Right lobe of liver (tissue), 6 donors: ENCODE measurements around the gene OPA3. TPM values are rescaled to one million over a fixed set of nuclear protein-coding genes. Genes with fewer than 3 reads are reported as not detected.

ENCODE experiments used
- ATAC-seq, 4 donors: fragments of 200-7000 bp; cut with Tn5 transposase; one replicate each; pipeline ENCODE4 v1.9.1; 2020; ENCODE audit warnings: mild to moderate bottlenecking in 4 of 4, moderate library complexity in 4 of 4
- DNase-seq, 3 donors: peaks; one replicate each; pipeline ENCODE4 v3.0.0-alpha.2; 2020
- H3K27ac ChIP-seq, 3 donors: fragments of 200-600 bp; one replicate each; pipeline ENCODE4 v1.8.0; 2022
- H3K27me3 ChIP-seq, 2 donors: fragments of 200-600 bp; one replicate each; pipeline ENCODE4 v1.8.0; 2022
- H3K36me3 ChIP-seq, 4 donors: fragments of 200-600 bp; sonication (generic) in 1 of 4; one replicate each; pipeline versions ENCODE4 v1.5.1 to v1.8.0; 2017 to 2022; ENCODE audit warnings: control low read depth in 1 of 4
- H3K4me1 ChIP-seq, 4 donors: fragments of 200-600 bp; sonication (generic) in 1 of 4; one replicate each; pipeline versions ENCODE4 v1.5.1 to v1.8.0; 2017 to 2022; ENCODE audit warnings: control low read depth in 1 of 4
- H3K4me3 ChIP-seq, 3 donors: fragments of 200-600 bp; one replicate each; pipeline ENCODE4 v1.8.0; 2022
- H3K9me3 ChIP-seq, 4 donors: fragments of 200-600 bp; sonication (generic) in 1 of 4; one replicate each; pipeline versions ENCODE4 v1.5.1 to v1.8.0; 2017 to 2022; ENCODE audit warnings: control low read depth in 1 of 4
- POLR2A ChIP-seq: fragments of 450-650 bp; IDR thresholded peaks from one replicate; pipeline ENCODE4 v1.6.1; 2017; ENCODE audit warnings: antibody characterized with exemption, mild to moderate bottlenecking
- WGBS: methylation state at CpG from one replicate; pipeline ENCODE4 v1.1.6; 2018; ENCODE audit warnings: low coverage, low lambda C conversion rate; ENCODE audit not compliant: insufficient coverage; ENCODE audit errors: missing lambda C conversion rate; 5-methylcytosine and 5-hydroxymethylcytosine counted together
- intact Hi-C, 2 donors: fragments of 100-400 bp; cut with DNase I; formaldehyde crosslinking; loops; one replicate each; pipeline versions ENCODE4 v1.11.2 to v1.14.1; 2022
- total RNA-seq, 6 experiments: library from RNA; depleted of rRNA in 2 of 6; stranded (reverse); fragments of >200 nt in 2 of 6; fragmentation: NEBNext Ultra II Directional in 3 of 6; extraction: Animal tissue kit (Norgen Biotek cat#: 25700) in 3 of 6; gene quantifications; one replicate each; pipeline versions ENCODE4 v1.1.0 to v1.2.4, GENCODE V29; 2016 to 2023
- TF ChIP-seq, protein P1 (sequence below), 4 donors: fragments of 200-600 bp in 3 of 4; fragments of 450-650 bp in 1 of 4; IDR thresholded peaks; one replicate each; pipeline versions ENCODE4 v1.5.1 to v1.8.0; 2016 to 2022; ENCODE audit warnings: antibody characterized with exemption in 4 of 4, mild to moderate bottlenecking in 2 of 4
- donor health status: DM: no; HTN: yes; CAD: no.
- donor health status: DM: no; HTN: no; CAD: no.
- donor health status: DM: no; HTN: no; CAD: no.
- donor health status: DM: no; HTN: yes; CAD: no.
- donor health status: DM: no; HTN: yes; CAD: no.

The OPA3 gene
- total RNA-seq, 6 experiments from 2014 or later, result 6.7 to 18.1 (median 8.1) TPM

DNA sequence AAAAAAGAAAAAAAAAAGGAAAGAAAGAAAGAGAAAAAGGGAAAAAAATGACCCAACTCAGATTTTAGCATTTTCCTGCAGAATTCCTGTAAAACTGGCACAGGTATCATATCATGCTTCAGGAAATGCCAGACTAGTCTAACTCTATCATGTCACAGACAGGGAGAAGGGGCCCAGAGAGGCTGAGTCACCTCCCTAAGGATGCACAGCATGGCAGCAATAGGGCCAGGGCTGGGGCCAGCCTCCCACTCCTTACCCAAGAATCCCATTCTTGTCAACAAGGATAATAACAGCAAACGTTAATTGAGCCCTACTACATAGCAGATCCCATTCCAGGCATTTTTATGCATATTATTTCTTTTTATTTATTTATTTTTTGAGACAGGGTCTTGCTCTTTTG is 8.9 kb upstream of the OPA3 start:
- DNase-seq, result no peak
- ATAC-seq, result no peak
- H3K27ac ChIP-seq, result no peak overlapping the region
- TF ChIP-seq, protein P1, sequence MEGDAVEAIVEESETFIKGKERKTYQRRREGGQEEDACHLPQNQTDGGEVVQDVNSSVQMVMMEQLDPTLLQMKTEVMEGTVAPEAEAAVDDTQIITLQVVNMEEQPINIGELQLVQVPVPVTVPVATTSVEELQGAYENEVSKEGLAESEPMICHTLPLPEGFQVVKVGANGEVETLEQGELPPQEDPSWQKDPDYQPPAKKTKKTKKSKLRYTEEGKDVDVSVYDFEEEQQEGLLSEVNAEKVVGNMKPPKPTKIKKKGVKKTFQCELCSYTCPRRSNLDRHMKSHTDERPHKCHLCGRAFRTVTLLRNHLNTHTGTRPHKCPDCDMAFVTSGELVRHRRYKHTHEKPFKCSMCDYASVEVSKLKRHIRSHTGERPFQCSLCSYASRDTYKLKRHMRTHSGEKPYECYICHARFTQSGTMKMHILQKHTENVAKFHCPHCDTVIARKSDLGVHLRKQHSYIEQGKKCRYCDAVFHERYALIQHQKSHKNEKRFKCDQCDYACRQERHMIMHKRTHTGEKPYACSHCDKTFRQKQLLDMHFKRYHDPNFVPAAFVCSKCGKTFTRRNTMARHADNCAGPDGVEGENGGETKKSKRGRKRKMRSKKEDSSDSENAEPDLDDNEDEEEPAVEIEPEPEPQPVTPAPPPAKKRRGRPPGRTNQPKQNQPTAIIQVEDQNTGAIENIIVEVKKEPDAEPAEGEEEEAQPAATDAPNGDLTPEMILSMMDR (IDR thresholded peaks at IDR 0.05), result no peak
- TF ChIP-seq POLR2A, result no peak
- no peaks in the 10 kb centered on the region for H3K4me1 ChIP-seq
- no peaks in the 10 kb centered on the region for H3K9me3 ChIP-seq
- WGBS, result 17% methylated on average over 1 of the region's 1 CpG
- no peaks in the 10 kb centered on the region for H3K36me3 ChIP-seq
- no peak overlapping the region for H3K4me3 ChIP-seq
- intact Hi-C loops, result no loop called here
- no peaks in the 10 kb centered on the region for H3K27me3 ChIP-seq

DNA sequence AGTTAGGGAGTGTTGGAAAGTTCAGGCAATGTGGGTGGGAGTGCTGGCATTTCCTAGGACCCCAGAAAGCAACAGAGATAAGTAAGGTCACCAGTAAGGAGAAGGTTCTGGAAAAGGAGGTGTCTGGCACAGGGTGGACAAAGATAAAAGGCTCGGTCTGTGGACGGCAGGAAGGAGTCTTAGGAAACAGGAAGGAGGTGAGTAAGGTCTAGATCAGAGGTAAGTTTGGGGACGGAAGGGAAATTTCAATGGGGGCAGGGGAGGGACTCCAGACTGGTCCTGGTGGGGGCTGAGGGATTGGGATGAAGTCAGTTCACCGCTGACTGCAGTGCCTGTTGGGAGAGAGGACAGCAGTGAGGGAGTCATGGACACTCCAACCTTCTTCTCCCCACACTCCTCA is 7.8 kb upstream of the OPA3 start:
- Histone ChIP-seq H3K9me3 (no peaks in the 10 kb centered on the region), H3K4me1 (no peaks in the 10 kb centered on the region), H3K4me3 (no peak overlapping the region), H3K27me3 (no peaks in the 10 kb centered on the region), H3K27ac (no peak overlapping the region), H3K36me3 (no peaks in the 10 kb centered on the region)
- TF ChIP-seq POLR2A, result no peak
- peak; percentile 27 to 53 (median 35) for ATAC-seq
- 23% methylated on average over 3 of the region's 4 CpGs for WGBS
- intact Hi-C loops, result no loop called here
- no peak for DNase-seq

DNA sequence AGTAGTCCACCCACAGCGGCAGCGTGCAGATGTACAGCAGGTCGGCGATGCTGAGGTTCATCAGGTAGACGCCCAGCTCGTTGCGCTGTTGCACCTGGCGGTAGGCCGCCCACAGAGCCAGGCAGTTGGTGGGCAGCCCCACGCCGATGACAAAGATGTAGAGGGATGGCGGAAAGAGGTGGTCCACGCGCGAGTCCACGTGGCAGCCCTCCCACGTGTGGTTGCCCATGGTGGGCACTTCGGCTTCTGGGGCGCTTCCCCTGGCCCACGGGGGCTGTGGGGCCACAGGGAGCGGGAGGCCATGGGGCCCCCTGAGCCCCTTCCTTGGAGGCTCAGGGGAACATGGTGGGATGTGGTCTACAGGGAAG is 7.0 kb upstream of the OPA3 start:
- H3K36me3 ChIP-seq, result no peaks in the 10 kb centered on the region
- DNase-seq (no peak), ATAC-seq (no peak)
- H3K9me3 ChIP-seq, result no peaks in the 10 kb centered on the region
- intact Hi-C loops, result no loop called here
- TF ChIP-seq POLR2A, result no peak
- TF ChIP-seq, protein P1 (IDR thresholded peaks at IDR 0.05), result no peak
- H3K27me3 ChIP-seq, result no peaks in the 10 kb centered on the region
- no peaks in the 10 kb centered on the region for H3K4me1 ChIP-seq
- H3K27ac ChIP-seq, result no peak overlapping the region
- WGBS, result 37% methylated on average over 3 of the region's 21 CpGs
- no peak overlapping the region for H3K4me3 ChIP-seq

DNA sequence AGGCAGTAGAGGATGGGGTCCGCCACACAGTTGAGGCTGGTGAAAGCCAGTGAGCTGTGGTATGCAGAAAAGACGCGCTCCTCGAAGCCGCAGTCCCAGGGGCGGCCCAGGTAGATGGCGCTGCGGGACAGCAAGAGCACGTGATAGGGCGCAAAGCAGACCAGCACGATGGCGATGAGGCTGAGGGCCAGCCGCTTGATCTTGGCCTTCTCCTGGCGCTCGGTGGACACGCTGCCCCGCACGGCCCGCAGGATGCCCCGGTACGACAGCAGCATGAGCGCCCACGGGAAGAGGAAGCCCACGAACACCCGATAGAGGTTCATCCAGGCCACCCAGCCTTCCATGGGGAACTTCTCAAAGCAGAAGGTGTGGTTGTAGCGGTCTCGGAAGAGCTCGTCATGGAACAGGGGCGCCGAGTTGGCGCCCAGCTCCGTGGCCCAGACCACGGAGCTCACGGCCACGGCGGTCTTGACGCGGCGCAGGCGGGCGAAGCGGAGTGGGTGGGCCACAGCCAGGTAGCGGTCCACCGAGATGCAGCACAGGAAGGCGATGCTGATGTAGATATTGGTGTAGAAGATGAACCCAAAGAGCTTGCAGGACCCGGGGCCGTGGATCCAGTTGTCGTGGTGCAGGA is 6.5 kb upstream of the OPA3 start:
- Histone ChIP-seq H3K4me1 (no peaks in the 10 kb centered on the region), H3K4me3 (no peak overlapping the region), H3K36me3 (no peaks in the 10 kb centered on the region), H3K9me3 (no peaks in the 10 kb centered on the region), H3K27ac (no peak overlapping the region), H3K27me3 (no peaks in the 10 kb centered on the region)
- 76% methylated on average over 23 of the region's 48 CpGs for WGBS
- ATAC-seq (peak; percentile 61 to 78 (median 70)), DNase-seq (peak; percentile 63)
- intact Hi-C loops, result no loop called here
- TF ChIP-seq, protein P1 (IDR thresholded peaks at IDR 0.05), result peak; percentile 23 to 42 (median 30)
- no peak for TF ChIP-seq POLR2A

DNA sequence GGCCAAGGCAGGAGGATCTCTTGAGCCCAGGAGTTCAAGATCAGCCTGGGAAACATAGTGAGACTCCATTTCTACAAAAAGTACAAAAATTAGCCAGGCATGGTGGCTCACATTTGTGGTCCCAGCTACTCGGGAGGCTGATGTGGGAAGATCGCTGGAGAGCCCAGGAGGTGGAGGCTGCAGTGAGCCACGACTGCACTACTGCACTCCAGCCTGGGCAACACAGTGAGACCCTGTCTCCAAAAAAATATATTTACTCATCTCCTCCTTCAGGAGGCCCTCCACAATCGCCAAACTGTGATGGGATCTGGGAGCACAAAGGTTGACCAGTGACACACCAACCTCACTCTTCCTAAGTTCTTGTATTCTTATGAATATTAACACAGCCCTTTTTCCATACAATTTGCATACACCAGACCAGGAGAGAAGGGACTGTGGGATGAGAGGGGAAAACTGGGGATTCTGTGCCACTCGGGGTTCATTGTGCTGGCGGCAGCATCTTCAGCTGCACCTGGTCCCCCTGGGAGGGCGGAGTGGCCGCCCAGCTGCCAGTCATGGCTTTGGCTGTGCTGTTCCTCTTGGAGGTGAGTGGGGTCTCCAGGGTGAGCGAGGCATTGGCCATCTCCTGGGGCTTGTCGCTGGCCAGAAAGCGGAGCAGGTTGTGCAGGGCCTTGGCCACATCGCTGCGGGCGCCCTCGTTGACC is 5.8 kb upstream of the OPA3 start:
- no peak for DNase-seq
- Histone ChIP-seq H3K4me1 (no peaks in the 10 kb centered on the region), H3K9me3 (no peaks in the 10 kb centered on the region), H3K27me3 (no peaks in the 10 kb centered on the region), H3K36me3 (no peaks in the 10 kb centered on the region), H3K4me3 (no peak overlapping the region), H3K27ac (no peak overlapping the region)
- no peak for ATAC-seq
- WGBS, result 60% methylated on average over 6 of the region's 15 CpGs
- intact Hi-C loops, result no loop called here
- TF ChIP-seq, protein P1 (IDR thresholded peaks at IDR 0.05), result no peak
- no peak for TF ChIP-seq POLR2A
